SK-N-SH (cell line): ENCODE data around the gene UNC93B1.
"Not testable (repeated sequence)": the region's sequence is repeated elsewhere in the genome, so short reads cannot be mapped to it uniquely, and the experiment has no call there.

ENCODE experiments used
- EP300 ChIP-seq, 2 experiments: IDR thresholded peaks; 2 replicates each; pipeline versions ENCODE4 v1.4.0 to v1.6.1; 2012; ENCODE audit warnings: borderline replicate concordance in 1 of 2, low read depth in 1 of 2, low read length in 1 of 2
- IRF3 ChIP-seq: fragments of 150-350 bp; IDR thresholded peaks from 2 replicates; pipeline ENCODE4 v1.6.1; 2016; ENCODE audit warnings: mild to moderate bottlenecking, low read depth, low read length
- MAX ChIP-seq: IDR thresholded peaks from 2 replicates; pipeline ENCODE4 v1.4.0; 2012; ENCODE audit warnings: low read depth
- NFIC ChIP-seq: IDR thresholded peaks from 2 replicates; pipeline ENCODE4 v1.4.0; 2012; ENCODE audit warnings: borderline replicate concordance
- RFX5 ChIP-seq: IDR thresholded peaks from 2 replicates; pipeline ENCODE4 v1.6.1; 2012; ENCODE audit warnings: mild to moderate bottlenecking, improper control_type of control experiment, low read length
- SIN3A ChIP-seq: IDR thresholded peaks from 2 replicates; pipeline ENCODE4 v1.6.1; 2012; ENCODE audit warnings: low read depth, mild to moderate bottlenecking, low read length, moderate library complexity, borderline replicate concordance
- TAF1 ChIP-seq: IDR thresholded peaks from 2 replicates; pipeline ENCODE4 v1.6.1; 2012; ENCODE audit warnings: low read depth, mild to moderate bottlenecking, low read length, moderate library complexity, borderline replicate concordance
- USF2 ChIP-seq: fragments of 150-350 bp; IDR thresholded peaks from 2 replicates; pipeline ENCODE4 v1.6.1; 2017; ENCODE audit warnings: antibody characterized with exemption, low read length, low read depth, borderline replicate concordance
- YY1 ChIP-seq: IDR thresholded peaks from 2 replicates; pipeline ENCODE4 v1.4.0; 2012; ENCODE audit warnings: low read depth, mild to moderate bottlenecking
- TF ChIP-seq, protein P1 (sequence below): fragments of 200-600 bp; sonication (generic); IDR thresholded peaks from 2 replicates; pipeline ENCODE4 v1.6.1; 2017; ENCODE audit warnings: antibody characterized with exemption, mild to moderate bottlenecking, moderate library complexity

- not testable (repeated sequence) for TF ChIP-seq USF2; SIN3A; TAF1; EP300 (IDR thresholded peaks at IDR 0.05; ENCODE audit: borderline replicate concordance in 1 of 2, low read depth in 1 of 2, low read length in 1 of 2); MAX; RFX5; NFIC; IRF3; YY1
- TF ChIP-seq, protein P1, sequence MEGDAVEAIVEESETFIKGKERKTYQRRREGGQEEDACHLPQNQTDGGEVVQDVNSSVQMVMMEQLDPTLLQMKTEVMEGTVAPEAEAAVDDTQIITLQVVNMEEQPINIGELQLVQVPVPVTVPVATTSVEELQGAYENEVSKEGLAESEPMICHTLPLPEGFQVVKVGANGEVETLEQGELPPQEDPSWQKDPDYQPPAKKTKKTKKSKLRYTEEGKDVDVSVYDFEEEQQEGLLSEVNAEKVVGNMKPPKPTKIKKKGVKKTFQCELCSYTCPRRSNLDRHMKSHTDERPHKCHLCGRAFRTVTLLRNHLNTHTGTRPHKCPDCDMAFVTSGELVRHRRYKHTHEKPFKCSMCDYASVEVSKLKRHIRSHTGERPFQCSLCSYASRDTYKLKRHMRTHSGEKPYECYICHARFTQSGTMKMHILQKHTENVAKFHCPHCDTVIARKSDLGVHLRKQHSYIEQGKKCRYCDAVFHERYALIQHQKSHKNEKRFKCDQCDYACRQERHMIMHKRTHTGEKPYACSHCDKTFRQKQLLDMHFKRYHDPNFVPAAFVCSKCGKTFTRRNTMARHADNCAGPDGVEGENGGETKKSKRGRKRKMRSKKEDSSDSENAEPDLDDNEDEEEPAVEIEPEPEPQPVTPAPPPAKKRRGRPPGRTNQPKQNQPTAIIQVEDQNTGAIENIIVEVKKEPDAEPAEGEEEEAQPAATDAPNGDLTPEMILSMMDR = not testable (repeated sequence)
Measured at GRCh38 chr11:67950705-67951104, 53.2 kb downstream of the UNC93B1 start.
